Measurements from ENCODE around the gene TULP1. TPM values are rescaled to one million over a fixed set of nuclear protein-coding genes. Genes with fewer than 3 reads are reported as not detected.

Gene TULP1
- total and polyA plus RNA-seq, 2 of the 8 experiments (the other 6 are each of a cell fraction or from before 2014, with no cell fraction given), result 3.2 to 6.8 TPM

DNA sequence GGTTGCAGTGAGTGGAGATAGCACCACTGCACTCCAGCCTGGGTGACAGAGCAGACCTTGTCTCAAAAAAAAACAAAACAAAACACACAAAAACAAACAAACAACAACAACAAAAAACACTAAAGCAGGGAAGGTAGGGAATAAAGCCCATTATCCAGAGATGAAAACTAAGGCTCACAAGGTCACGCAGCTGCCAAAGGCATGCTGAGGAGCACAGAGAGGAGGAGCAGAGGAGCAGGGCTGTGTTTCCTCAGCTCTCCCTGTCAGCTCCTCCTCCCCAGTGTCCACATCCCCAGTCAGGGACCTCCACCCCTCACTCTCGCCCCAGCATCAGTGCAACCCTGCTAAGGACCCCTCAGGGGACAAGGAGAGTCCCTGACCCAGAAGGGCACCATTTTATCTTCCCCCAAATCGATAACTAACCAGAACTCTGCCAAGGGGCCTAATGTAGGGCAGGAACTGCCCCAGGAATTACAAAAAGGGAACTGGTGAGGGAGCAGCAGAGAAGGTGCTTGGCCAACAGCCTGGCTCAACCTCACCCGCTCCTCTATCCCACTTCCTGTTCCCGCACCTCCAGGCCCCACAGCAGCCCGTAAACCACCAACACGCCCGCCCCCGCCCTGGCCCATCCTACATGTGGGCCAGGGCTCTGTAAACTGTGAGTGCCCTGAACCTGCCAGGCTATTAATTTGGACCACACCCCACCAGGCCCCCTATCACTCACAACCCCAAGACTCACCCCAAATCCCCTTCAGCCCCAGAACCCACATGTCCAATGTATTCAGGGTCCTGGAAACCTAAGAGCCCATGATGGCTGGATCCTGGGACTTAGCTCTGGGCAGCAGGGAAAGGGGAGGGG, 24.8 kb downstream of the TULP1 start (continued):
- TF ChIP-seq RAD21 (IDR thresholded peaks at IDR 0.05 in 1 of 2, conservative IDR thresholded peaks at IDR 0.05 in 1 of 2; ENCODE audit: low read depth in 2 of 2, low read length in 2 of 2), result no peak
- TF ChIP-seq RXRA (IDR thresholded peaks at IDR 0.05; ENCODE audit: insufficient read depth, low read depth, low read length), result no peak
- TF ChIP-seq CREB1 (IDR thresholded peaks at IDR 0.05), result no peak
- TF ChIP-seq KDM4A (IDR thresholded peaks at IDR 0.05; ENCODE audit: low read depth, low read length, severe bottlenecking), result no peak
- no peak for TF ChIP-seq RFX5 (IDR thresholded peaks at IDR 0.05; ENCODE audit: borderline replicate concordance, low read depth, low read length)
- TF ChIP-seq KDM5A (IDR thresholded peaks at IDR 0.05; ENCODE audit: low read length), result no peak
